Adipocyte (in vitro differentiated cells): Measurements from ENCODE around the gene MTARC2.
A peak's percentile ranks its signal among the peaks of the same experiment; 100 is the strongest.
"Not testable (repeated sequence)": the region's sequence is repeated elsewhere in the genome, so short reads cannot be mapped to it uniquely, and the experiment has no call there.

Experiments
- DNase-seq: peaks from one replicate; pipeline ENCODE4 v3.0.0-alpha.2; 2015; ENCODE audit warnings: low read depth
- H3K27me3 ChIP-seq: replicated peaks from 2 replicates; pipeline ENCODE4 v1.7.0; 2013; ENCODE audit warnings: mild to moderate bottlenecking, low read length, moderate library complexity; ENCODE audit not compliant: control insufficient read depth, insufficient read depth
- H3K36me3 ChIP-seq: 2 replicates; pipeline ENCODE4 v1.7.0; 2013; ENCODE audit warnings: low read length, mild to moderate bottlenecking, moderate library complexity; ENCODE audit not compliant: control insufficient read depth, insufficient read depth, severe bottlenecking
- H3K4me1 ChIP-seq: 2 replicates; pipeline ENCODE4 v1.7.0; 2013; ENCODE audit warnings: mild to moderate bottlenecking, low read length, moderate library complexity; ENCODE audit not compliant: control insufficient read depth, insufficient read depth
- H3K4me3 ChIP-seq: 2 replicates; pipeline ENCODE4 v1.7.0; 2013; ENCODE audit warnings: mild to moderate bottlenecking, low read length, moderate library complexity
- H3K9ac ChIP-seq: 2 replicates; pipeline ENCODE4 v1.7.0; 2013; ENCODE audit warnings: mild to moderate bottlenecking, low read length, moderate library complexity
- H3K9me3 ChIP-seq: 2 replicates; pipeline ENCODE4 v1.7.0; 2013; ENCODE audit warnings: mild to moderate bottlenecking, low read length, moderate library complexity; ENCODE audit not compliant: control insufficient read depth

MTARC2 gene

GRCh38 chr1:220708936-220709801 is 39.0 kb upstream of the MTARC2 start:
- Histone ChIP-seq H3K4me3 (no peak overlapping the region), H3K4me1 (no peaks in the 10 kb centered on the region), H3K27me3 (peaks cover 16% of the 10 kb centered on the region), H3K36me3 (no peaks in the 10 kb centered on the region), H3K9ac (no peak overlapping the region), H3K9me3 (no peaks in the 10 kb centered on the region)
- DNase-seq = no peak

- Histone ChIP-seq H3K9me3 (no peaks in the 10 kb centered on the region), H3K27me3 (peaks cover 20% of the 10 kb centered on the region), H3K36me3 (no peaks in the 10 kb centered on the region), H3K4me1 (no peaks in the 10 kb centered on the region), H3K4me3 (no peak overlapping the region), H3K9ac (no peak overlapping the region)
- no peak for DNase-seq
Observed at GRCh38 chr1:220710333-220710732, 37.8 kb upstream of the MTARC2 start.

- peaks cover 6% of the 10 kb centered on the region for H3K9me3 ChIP-seq
- H3K4me1 ChIP-seq = no peaks in the 10 kb centered on the region
- no peak overlapping the region for H3K4me3 ChIP-seq
- no peaks in the 10 kb centered on the region for H3K36me3 ChIP-seq
- peaks cover 13% of the 10 kb centered on the region for H3K27me3 ChIP-seq
- DNase-seq = peak; percentile 27
- no peak overlapping the region for H3K9ac ChIP-seq
Observed at GRCh38 chr1:220711056-220711809, 36.9 kb upstream of the MTARC2 start.

- not testable (repeated sequence) for DNase-seq, H3K9ac ChIP-seq, H3K4me1 ChIP-seq, H3K9me3 ChIP-seq, H3K36me3 ChIP-seq, H3K4me3 ChIP-seq, H3K27me3 ChIP-seq
Observed at GRCh38 chr1:220715986-220716385, 32.1 kb upstream of the MTARC2 start.

GRCh38 chr1:220717800-220718640 is 30.1 kb upstream of the MTARC2 start:
- DNase-seq = no peak
- Histone ChIP-seq H3K9me3 (peaks cover 10% of the 10 kb centered on the region), H3K27me3 (peaks cover 4% of the 10 kb centered on the region), H3K4me3 (no peak overlapping the region), H3K9ac (no peak overlapping the region), H3K36me3 (no peaks in the 10 kb centered on the region), H3K4me1 (no peaks in the 10 kb centered on the region)

GRCh38 chr1:220721266-220721665 is 26.9 kb upstream of the MTARC2 start:
- H3K4me3 ChIP-seq, H3K36me3 ChIP-seq, H3K9ac ChIP-seq, H3K9me3 ChIP-seq, DNase-seq, H3K27me3 ChIP-seq, H3K4me1 ChIP-seq: not testable (repeated sequence)

- no peak overlapping the region for H3K4me3 ChIP-seq
- H3K27me3 ChIP-seq = no peaks in the 10 kb centered on the region
- peaks cover 13% of the 10 kb centered on the region for H3K4me1 ChIP-seq
- no peak for DNase-seq
- H3K36me3 ChIP-seq = no peaks in the 10 kb centered on the region
- H3K9me3 ChIP-seq = peaks cover 3% of the 10 kb centered on the region
- no peak overlapping the region for H3K9ac ChIP-seq
Observed at GRCh38 chr1:220726634-220727033, 21.5 kb upstream of the MTARC2 start.

GRCh38 chr1:220727519-220727918 is 20.6 kb upstream of the MTARC2 start:
- DNase-seq = no peak
- peaks cover 3% of the 10 kb centered on the region for H3K9me3 ChIP-seq
- no peak overlapping the region for H3K4me3 ChIP-seq
- peaks cover 20% of the 10 kb centered on the region for H3K4me1 ChIP-seq
- H3K36me3 ChIP-seq = no peaks in the 10 kb centered on the region
- H3K9ac ChIP-seq = no peak overlapping the region
- H3K27me3 ChIP-seq = no peaks in the 10 kb centered on the region

GRCh38 chr1:220730486-220730885 is 17.6 kb upstream of the MTARC2 start:
- H3K9ac ChIP-seq = no peak overlapping the region
- H3K27me3 ChIP-seq = no peaks in the 10 kb centered on the region
- peaks cover 41% of the 10 kb centered on the region for H3K4me1 ChIP-seq
- no peak for DNase-seq
- no peak overlapping the region for H3K4me3 ChIP-seq
- no peaks in the 10 kb centered on the region for H3K36me3 ChIP-seq
- H3K9me3 ChIP-seq = no peaks in the 10 kb centered on the region

- no peak for DNase-seq
- H3K4me3 ChIP-seq = no peak overlapping the region
- no peaks in the 10 kb centered on the region for H3K36me3 ChIP-seq
- no peaks in the 10 kb centered on the region for H3K9me3 ChIP-seq
- no peak overlapping the region for H3K9ac ChIP-seq
- no peaks in the 10 kb centered on the region for H3K27me3 ChIP-seq
- H3K4me1 ChIP-seq = peaks cover 41% of the 10 kb centered on the region
Observed at GRCh38 chr1:220732137-220732536, 16.0 kb upstream of the MTARC2 start.

- Histone ChIP-seq H3K4me3 (no peak overlapping the region), H3K27me3 (no peaks in the 10 kb centered on the region), H3K9ac (peak overlapping the region; percentile 30), H3K36me3 (no peaks in the 10 kb centered on the region), H3K9me3 (no peaks in the 10 kb centered on the region), H3K4me1 (peaks cover 41% of the 10 kb centered on the region)
- DNase-seq = no peak
Observed at GRCh38 chr1:220732621-220733020, 15.5 kb upstream of the MTARC2 start.
